ENCODE measurements around the gene KIAA0930.

Gene KIAA0930

DNA sequence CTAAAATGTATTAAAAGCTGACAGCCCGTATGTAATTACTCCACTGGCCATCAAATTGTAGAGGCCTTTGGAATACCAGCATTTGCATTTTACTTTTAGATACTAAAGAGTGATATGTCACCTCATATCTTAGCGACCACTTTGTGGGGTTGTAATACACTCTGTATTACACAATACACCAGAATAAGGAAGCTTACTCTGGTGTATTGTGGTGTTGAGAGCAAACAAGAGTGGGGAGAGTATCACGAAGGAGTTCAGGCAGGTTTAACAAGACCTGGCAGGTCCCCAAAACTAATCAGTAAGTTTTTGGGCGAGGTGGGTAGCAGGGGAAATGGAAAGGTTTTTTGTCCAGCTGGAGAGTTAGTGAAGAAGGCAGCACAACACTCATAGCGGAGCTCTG lies 73.8 kb downstream of the KIAA0930 start:
- peaks cover 0 to 26% (median 24%) of the 10 kb centered on the region in 5 donors for H3K4me1 ChIP-seq (ENCODE audit: control insufficient read depth in 5 of 5, insufficient read depth in 5 of 5, low read length in 5 of 5)

DNA sequence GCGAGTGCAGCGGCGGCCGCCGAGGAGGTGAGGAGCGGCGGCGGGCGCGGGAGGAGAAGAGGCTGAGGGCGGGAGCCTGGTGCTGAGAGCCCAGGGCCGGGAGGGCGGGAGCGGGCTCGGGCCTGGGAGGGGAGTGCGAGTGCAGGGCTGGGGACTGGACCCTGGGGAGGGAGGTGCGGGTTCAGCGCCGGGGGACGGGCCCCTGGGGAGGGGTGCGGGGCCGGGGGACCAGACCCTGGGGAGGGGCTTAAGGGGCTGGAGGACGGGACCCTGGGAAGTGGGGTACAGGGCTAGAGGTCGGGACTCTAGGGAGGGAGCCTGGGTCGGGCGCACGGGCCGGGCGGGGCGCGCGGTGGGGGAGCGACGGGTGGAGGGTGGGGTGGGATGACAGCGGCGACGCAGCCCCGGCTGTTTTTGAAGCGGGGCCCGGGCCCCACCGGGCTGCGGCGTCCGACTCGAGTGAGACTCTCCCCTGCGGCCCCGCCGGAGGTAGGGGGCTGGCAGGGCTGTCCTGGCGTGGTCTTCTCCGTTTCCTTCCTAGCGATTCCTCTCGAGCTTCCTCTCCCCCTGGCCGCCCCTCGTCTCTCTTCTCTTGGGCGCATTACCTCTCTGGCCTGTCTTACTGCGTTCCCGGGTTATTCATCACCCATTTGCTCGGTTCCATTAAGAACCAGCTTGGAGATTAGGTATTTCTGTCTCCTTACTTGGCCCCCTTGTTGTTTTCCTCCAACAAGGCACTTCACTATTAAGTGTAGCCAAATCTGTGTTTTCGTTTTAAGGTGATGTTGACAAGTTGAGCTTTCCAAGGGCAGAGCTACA lies 76.2 kb downstream of the KIAA0930 start:
- H3K27me3 ChIP-seq (ENCODE audit: control insufficient read depth in 5 of 5, insufficient read depth in 4 of 5, low read length in 5 of 5) = no peaks in the 10 kb centered on the region
- H3K4me1 ChIP-seq (ENCODE audit: control insufficient read depth in 5 of 5, insufficient read depth in 5 of 5, low read length in 5 of 5) = peaks cover 1 to 40% (median 28%) of the 10 kb centered on the region in 5 donors
- peak overlapping the region; percentile 65 for H3K27ac ChIP-seq (ENCODE audit: low read depth, low read length)
- peak overlapping the region; percentile 69 to 83 (median 83) for H3K4me3 ChIP-seq (ENCODE audit: low read depth in 1 of 5, low read length in 5 of 5)
- H3K9ac ChIP-seq (ENCODE audit: low read length in 5 of 5) = peak overlapping the region; percentile 68 to 87 (median 83)
- peaks cover 6 to 17% (median 9%) of the 10 kb centered on the region in 5 donors for H3K36me3 ChIP-seq (ENCODE audit: control insufficient read depth in 5 of 5, insufficient read depth in 5 of 5, low read length in 5 of 5)
- H3K9me3 ChIP-seq (ENCODE audit: control insufficient read depth in 5 of 5, low read length in 5 of 5) = no peaks in the 10 kb centered on the region

More for the DNA sequence above, 73.8 kb downstream of the KIAA0930 start:
- Histone ChIP-seq H3K9ac (ENCODE audit: low read length in 5 of 5) (no peak overlapping the region), H3K9me3 (ENCODE audit: control insufficient read depth in 5 of 5, low read length in 5 of 5) (no peaks in the 10 kb centered on the region), H3K27ac (ENCODE audit: low read depth, low read length) (no peak overlapping the region), H3K36me3 (ENCODE audit: control insufficient read depth in 5 of 5, insufficient read depth in 5 of 5, low read length in 5 of 5) (peaks cover 17 to 41% (median 33%) of the 10 kb centered on the region in 5 donors), H3K27me3 (ENCODE audit: control insufficient read depth in 5 of 5, insufficient read depth in 4 of 5, low read length in 5 of 5) (no peaks in the 10 kb centered on the region), H3K4me3 (ENCODE audit: low read depth in 1 of 5, low read length in 5 of 5) (no peak overlapping the region)

DNA sequence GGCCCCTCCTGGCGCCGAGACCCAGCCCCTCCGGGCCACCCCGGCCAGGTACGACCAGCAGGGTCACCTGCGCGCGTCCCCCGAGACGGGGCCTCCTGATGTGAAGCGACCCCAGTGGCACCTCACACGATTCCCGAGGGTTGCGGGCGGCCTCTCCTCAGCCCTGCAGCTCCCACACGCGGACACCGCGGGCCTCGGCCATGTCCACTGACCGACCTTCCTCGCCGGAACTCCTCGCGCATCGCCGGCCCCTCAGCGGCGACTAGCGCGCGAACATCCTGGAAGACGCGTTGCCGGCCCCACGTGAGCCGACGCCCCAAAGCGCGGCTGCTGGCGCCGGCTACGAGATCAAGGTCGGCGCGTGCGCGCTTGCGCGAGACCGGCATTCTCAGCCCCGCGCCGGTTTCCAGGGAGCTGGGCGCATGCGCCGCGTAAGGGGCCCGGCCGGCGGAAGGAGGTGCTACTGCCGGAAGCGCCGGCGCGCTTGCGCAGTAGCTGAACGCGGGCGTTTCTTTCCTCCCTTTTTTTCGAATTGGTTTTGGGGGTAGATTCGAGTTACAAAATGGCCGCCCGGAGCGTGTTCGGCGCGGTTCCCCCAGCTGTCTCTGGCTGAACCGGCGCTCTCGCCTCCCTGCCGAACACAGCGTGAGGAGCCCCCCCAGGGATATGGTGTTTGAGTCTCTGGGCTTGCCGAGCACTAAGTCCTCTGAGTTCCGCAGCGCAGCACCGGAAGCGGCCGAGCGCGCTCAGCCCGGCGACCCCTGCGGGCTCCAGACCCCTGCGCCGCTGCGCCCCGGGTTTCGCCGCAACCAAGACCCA lies 77.0 kb downstream of the KIAA0930 start, which contains the start of gene NUP50:
Gene NUP50 (plus strand): TSS at position 475 of the 819 bp plus-strand sequence. CDS start 4,253 bp downstream, outside the sequence.
- Histone ChIP-seq H3K4me1 (ENCODE audit: control insufficient read depth in 5 of 5, insufficient read depth in 5 of 5, low read length in 5 of 5) (peaks cover 2 to 47% (median 32%) of the 10 kb centered on the region in 5 donors), H3K9ac (ENCODE audit: low read length in 5 of 5) (peak within 1 kb of the TSS; percentile 81 to 87 (median 85)), H3K36me3 (ENCODE audit: control insufficient read depth in 5 of 5, insufficient read depth in 5 of 5, low read length in 5 of 5) (peaks cover 4 to 10% (median 6%) of the 10 kb centered on the region in 5 donors)

DNA sequence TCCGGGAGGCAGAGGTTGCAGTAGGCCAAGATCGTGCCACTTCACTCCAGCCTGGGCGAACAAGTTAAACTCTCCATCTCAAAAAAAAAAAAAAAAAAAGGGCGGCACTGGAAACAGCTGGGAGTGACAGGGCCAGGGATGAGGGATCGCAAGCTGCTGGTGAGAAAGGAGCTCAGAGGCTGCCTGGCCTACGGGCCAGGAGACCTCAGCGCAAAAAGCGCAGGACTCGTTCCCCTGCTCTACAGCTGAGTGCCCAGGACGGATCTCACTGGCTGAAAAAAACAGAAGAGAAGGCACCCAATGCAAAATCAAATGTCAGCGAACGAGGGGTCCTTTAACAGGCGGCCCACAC lies 77.6 kb downstream of the KIAA0930 start:
- Histone ChIP-seq H3K9ac (ENCODE audit: low read length in 5 of 5) (peak overlapping the region in 4 of 5 donors; percentile 78 to 85 (median 83)), H3K9me3 (ENCODE audit: control insufficient read depth in 5 of 5, low read length in 5 of 5) (no peaks in the 10 kb centered on the region), H3K4me3 (ENCODE audit: low read depth in 1 of 5, low read length in 5 of 5) (peak overlapping the region; percentile 69 to 83 (median 80)), H3K27me3 (ENCODE audit: control insufficient read depth in 5 of 5, insufficient read depth in 4 of 5, low read length in 5 of 5) (no peaks in the 10 kb centered on the region), H3K27ac (ENCODE audit: low read depth, low read length) (peak overlapping the region; percentile 74), H3K4me1 (ENCODE audit: control insufficient read depth in 5 of 5, insufficient read depth in 5 of 5, low read length in 5 of 5) (peaks cover 2 to 53% (median 37%) of the 10 kb centered on the region in 5 donors), H3K36me3 (ENCODE audit: control insufficient read depth in 5 of 5, insufficient read depth in 5 of 5, low read length in 5 of 5) (peaks cover 0 to 4% (median under 1%) of the 10 kb centered on the region in 5 donors)

More for the DNA sequence above, 77.0 kb downstream of the KIAA0930 start, which contains the start of gene NUP50:
- H3K9me3 ChIP-seq (ENCODE audit: control insufficient read depth in 5 of 5, low read length in 5 of 5) = no peaks in the 10 kb centered on the region
- no peaks in the 10 kb centered on the region for H3K27me3 ChIP-seq (ENCODE audit: control insufficient read depth in 5 of 5, insufficient read depth in 4 of 5, low read length in 5 of 5)
- peak within 1 kb of the TSS; percentile 74 for H3K27ac ChIP-seq (ENCODE audit: low read depth, low read length)
- peak within 1 kb of the TSS; percentile 69 to 83 (median 83) for H3K4me3 ChIP-seq (ENCODE audit: low read depth in 1 of 5, low read length in 5 of 5)

DNA sequence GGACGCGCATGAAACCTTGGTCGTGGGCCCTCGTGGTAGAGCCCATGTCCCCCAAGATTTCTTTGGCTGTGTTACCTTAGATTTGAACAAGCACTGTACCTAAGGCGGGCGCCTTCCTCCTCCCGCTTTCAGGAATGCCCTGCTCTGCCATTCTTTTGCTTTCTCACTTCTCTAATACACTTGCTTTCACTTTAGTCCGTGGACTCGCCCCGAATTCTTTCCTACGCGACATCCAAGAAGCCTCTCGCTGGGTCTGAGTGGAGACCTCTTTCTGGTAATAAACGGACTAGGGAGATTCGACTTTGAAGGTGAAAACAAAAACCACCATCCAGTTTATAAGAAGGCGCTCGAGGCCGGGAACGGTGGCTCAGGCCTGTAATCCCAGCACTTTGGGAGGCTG lies 78.2 kb downstream of the KIAA0930 start:
- Histone ChIP-seq H3K4me3 (ENCODE audit: low read depth in 1 of 5, low read length in 5 of 5) (peak overlapping the region in 3 of 5 donors; percentile 79 to 83 (median 80)), H3K27me3 (ENCODE audit: control insufficient read depth in 5 of 5, insufficient read depth in 4 of 5, low read length in 5 of 5) (no peaks in the 10 kb centered on the region), H3K36me3 (ENCODE audit: control insufficient read depth in 5 of 5, insufficient read depth in 5 of 5, low read length in 5 of 5) (peaks cover 0 to 5% (median 0%) of the 10 kb centered on the region in 5 donors), H3K27ac (ENCODE audit: low read depth, low read length) (no peak overlapping the region), H3K9me3 (ENCODE audit: control insufficient read depth in 5 of 5, low read length in 5 of 5) (no peaks in the 10 kb centered on the region), H3K9ac (ENCODE audit: low read length in 5 of 5) (peak overlapping the region in 1 of 5 donors; percentile 84), H3K4me1 (ENCODE audit: control insufficient read depth in 5 of 5, insufficient read depth in 5 of 5, low read length in 5 of 5) (peaks cover 2 to 57% (median 42%) of the 10 kb centered on the region in 5 donors)

DNA sequence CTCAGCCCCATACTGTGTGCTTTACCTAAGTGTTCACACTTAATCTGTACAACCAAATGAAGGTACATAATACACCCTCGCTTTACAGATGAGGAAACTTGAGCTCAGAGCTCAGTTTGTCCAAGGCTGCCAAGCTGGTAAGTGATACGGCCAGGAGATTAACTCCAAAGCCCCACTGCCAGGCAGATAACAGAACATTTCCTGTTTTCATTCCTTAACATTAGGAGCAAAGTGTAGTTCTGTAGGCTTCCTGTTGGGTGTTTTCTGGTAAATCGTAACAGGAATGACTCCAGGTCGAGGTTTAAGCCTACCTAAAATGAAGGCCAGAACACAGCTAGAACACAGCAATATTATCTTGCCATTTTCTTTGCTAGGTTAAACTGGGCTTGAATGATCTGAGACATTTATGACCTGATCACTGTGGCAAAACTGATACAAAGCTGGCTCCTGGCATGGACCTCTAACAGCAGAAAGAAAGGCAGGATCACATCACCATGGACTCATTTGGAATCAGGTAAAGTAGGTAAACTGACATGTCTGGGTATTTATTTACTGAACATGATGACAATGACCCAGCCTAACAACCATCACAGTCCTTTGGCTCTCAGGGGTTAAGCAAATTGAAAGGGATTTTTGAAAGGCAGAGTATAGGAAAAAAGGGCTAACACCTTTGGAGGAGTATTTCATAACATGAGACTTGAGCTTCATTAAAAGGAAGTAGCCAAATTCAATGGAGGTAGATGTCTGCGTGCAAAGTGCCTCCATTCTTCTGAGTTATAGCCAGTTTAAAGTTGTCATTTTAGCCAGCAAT lies 80.8 kb downstream of the KIAA0930 start:
- Histone ChIP-seq H3K9ac (ENCODE audit: low read length in 5 of 5) (peak overlapping the region in 2 of 5 donors; percentile 32 to 38), H3K9me3 (ENCODE audit: control insufficient read depth in 5 of 5, low read length in 5 of 5) (no peaks in the 10 kb centered on the region), H3K4me3 (ENCODE audit: low read depth in 1 of 5, low read length in 5 of 5) (no peak overlapping the region), H3K4me1 (ENCODE audit: control insufficient read depth in 5 of 5, insufficient read depth in 5 of 5, low read length in 5 of 5) (peaks cover 2 to 45% (median 35%) of the 10 kb centered on the region in 5 donors), H3K36me3 (ENCODE audit: control insufficient read depth in 5 of 5, insufficient read depth in 5 of 5, low read length in 5 of 5) (peaks cover 0 to 6% (median 3%) of the 10 kb centered on the region in 5 donors), H3K27ac (ENCODE audit: low read depth, low read length) (peak overlapping the region; percentile 94), H3K27me3 (ENCODE audit: control insufficient read depth in 5 of 5, insufficient read depth in 4 of 5, low read length in 5 of 5) (no peaks in the 10 kb centered on the region)

DNA sequence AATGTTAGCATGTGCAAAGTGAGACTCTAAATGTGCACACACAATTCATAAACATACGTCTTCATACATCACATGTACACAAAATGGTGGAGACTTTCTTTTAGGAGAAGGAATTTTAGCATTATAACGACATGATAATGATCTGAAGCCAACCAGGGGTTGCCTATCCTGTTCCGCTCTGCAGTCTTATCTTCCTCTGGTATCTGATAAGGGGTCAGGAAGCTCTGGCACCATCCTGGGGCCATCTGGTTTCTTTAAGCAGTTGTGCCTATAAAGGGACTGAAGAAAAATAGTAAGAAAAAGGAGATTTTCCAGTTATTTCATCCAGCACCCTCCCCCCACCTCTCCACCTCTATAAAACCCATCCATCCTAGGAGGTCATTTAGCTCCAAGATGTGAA lies 82.8 kb downstream of the KIAA0930 start:
- Histone ChIP-seq H3K27ac (ENCODE audit: low read depth, low read length) (peak overlapping the region; percentile 94), H3K9ac (ENCODE audit: low read length in 5 of 5) (peak overlapping the region in 1 of 5 donors; percentile 83), H3K4me1 (ENCODE audit: control insufficient read depth in 5 of 5, insufficient read depth in 5 of 5, low read length in 5 of 5) (peaks cover 2 to 37% (median 25%) of the 10 kb centered on the region in 5 donors), H3K27me3 (ENCODE audit: control insufficient read depth in 5 of 5, insufficient read depth in 4 of 5, low read length in 5 of 5) (no peaks in the 10 kb centered on the region), H3K9me3 (ENCODE audit: control insufficient read depth in 5 of 5, low read length in 5 of 5) (no peaks in the 10 kb centered on the region), H3K4me3 (ENCODE audit: low read depth in 1 of 5, low read length in 5 of 5) (no peak overlapping the region), H3K36me3 (ENCODE audit: control insufficient read depth in 5 of 5, insufficient read depth in 5 of 5, low read length in 5 of 5) (peaks cover 0 to 6% (median 3%) of the 10 kb centered on the region in 5 donors)

DNA sequence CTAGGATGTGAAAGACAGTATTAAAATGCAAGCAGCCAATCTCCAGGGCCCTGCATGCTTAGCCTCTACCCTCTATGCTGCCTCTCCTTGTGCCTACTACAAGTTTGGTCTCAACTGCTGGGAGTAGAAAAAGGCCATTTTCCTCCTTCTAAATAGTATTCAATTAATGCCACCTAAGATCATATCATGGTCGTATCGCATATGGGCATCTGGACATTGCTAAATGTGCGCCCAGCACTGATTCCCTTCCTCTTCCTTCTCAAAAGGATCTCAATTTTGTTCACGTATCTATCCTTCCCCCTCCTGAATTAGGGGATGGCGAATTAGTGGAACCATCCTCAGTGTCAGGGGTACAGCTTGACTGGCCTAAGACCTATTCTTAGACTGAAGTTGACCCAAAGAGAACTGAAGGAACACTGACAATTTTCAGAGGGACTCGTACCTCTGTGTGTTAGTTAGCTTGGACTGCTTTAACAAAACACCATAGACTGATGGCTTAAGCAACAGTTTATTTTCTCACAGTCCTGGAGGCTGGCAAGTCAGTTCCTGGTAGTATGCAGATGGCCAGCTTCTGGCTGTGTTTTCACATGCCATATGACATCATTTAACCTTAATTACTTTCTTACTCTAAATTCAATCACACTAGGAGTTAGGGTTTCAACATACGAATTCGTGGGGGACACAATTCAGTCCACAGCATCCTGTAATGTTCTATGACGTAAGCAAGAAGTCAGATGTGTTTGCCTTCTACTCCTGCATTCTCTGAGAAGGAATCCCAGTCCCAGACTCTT lies 85.4 kb downstream of the KIAA0930 start:
- H3K4me3 ChIP-seq (ENCODE audit: low read depth in 1 of 5, low read length in 5 of 5) = no peak overlapping the region
- H3K4me1 ChIP-seq (ENCODE audit: control insufficient read depth in 5 of 5, insufficient read depth in 5 of 5, low read length in 5 of 5) = peaks cover 2 to 25% (median 19%) of the 10 kb centered on the region in 5 donors
- peaks cover 0 to 8% (median 3%) of the 10 kb centered on the region in 5 donors for H3K36me3 ChIP-seq (ENCODE audit: control insufficient read depth in 5 of 5, insufficient read depth in 5 of 5, low read length in 5 of 5)
- no peaks in the 10 kb centered on the region for H3K9me3 ChIP-seq (ENCODE audit: control insufficient read depth in 5 of 5, low read length in 5 of 5)
- H3K9ac ChIP-seq (ENCODE audit: low read length in 5 of 5) = no peak overlapping the region
- no peaks in the 10 kb centered on the region for H3K27me3 ChIP-seq (ENCODE audit: control insufficient read depth in 5 of 5, insufficient read depth in 4 of 5, low read length in 5 of 5)
- H3K27ac ChIP-seq (ENCODE audit: low read depth, low read length) = no peak overlapping the region
